ENCODE measurements around the gene CENPU. TPM values are rescaled to one million over a fixed set of nuclear protein-coding genes. Genes with fewer than 3 reads are reported as not detected.

The CENPU gene
- polyA plus RNA-seq, 1 experiment, result 3.0 TPM

GRCh38 chr4:184713887-184714286 is 20.0 kb downstream of the CENPU start:
- ChIA-PET POLR2A (no interaction called here), CTCF (interaction anchor here (0.6 to 1.1 kb wide), 2 partner anchors 9 to 32 kb away, joined by 3 to 5 read pairs; no protein-coding TSS in a partner anchor)
- no peak for TF ChIP-seq CTCF (IDR thresholded peaks at IDR 0.05; ENCODE audit: insufficient read depth, low read depth, low read length)
- H3K27me3 ChIP-seq (ENCODE audit: control insufficient read depth, insufficient read depth, low read length), result no peaks in the 10 kb centered on the region
- H3K4me3 ChIP-seq (ENCODE audit: low read depth, low read length), result no peak overlapping the region
- no peak for DNase-seq (ENCODE audit: low read depth)
- no peaks in the 10 kb centered on the region for H3K36me3 ChIP-seq (ENCODE audit: control insufficient read depth, insufficient read depth, low read length)

- no peaks in the 10 kb centered on the region for H3K27me3 ChIP-seq (ENCODE audit: control insufficient read depth, insufficient read depth, low read length)
- CTCF ChIA-PET, result no interaction called here
- H3K36me3 ChIP-seq (ENCODE audit: control insufficient read depth, insufficient read depth, low read length), result no peaks in the 10 kb centered on the region
- no peak for TF ChIP-seq CTCF (IDR thresholded peaks at IDR 0.05; ENCODE audit: insufficient read depth, low read depth, low read length)
- no peak overlapping the region for H3K4me3 ChIP-seq (ENCODE audit: low read depth, low read length)
- POLR2A ChIA-PET, result interaction anchor here (0.7 kb wide), 1 partner anchor 22 kb away, joined by 16 read pairs; no protein-coding TSS in a partner anchor
- DNase-seq (ENCODE audit: low read depth), result no peak
Observed at GRCh38 chr4:184712322-184712721, 21.6 kb downstream of the CENPU start.

GRCh38 chr4:184706453-184706852 is 27.4 kb downstream of the CENPU start:
- POLR2A ChIA-PET, result no interaction called here
- no peak overlapping the region for H3K4me3 ChIP-seq (ENCODE audit: low read depth, low read length)
- TF ChIP-seq CTCF (IDR thresholded peaks at IDR 0.05; ENCODE audit: insufficient read depth, low read depth, low read length), result no peak
- DNase-seq (ENCODE audit: low read depth), result no peak
- no peaks in the 10 kb centered on the region for H3K27me3 ChIP-seq (ENCODE audit: control insufficient read depth, insufficient read depth, low read length)
- CTCF ChIA-PET, result no interaction called here
- no peaks in the 10 kb centered on the region for H3K36me3 ChIP-seq (ENCODE audit: control insufficient read depth, insufficient read depth, low read length)

- H3K36me3 ChIP-seq (ENCODE audit: control insufficient read depth, insufficient read depth, low read length), result no peaks in the 10 kb centered on the region
- no peak for DNase-seq (ENCODE audit: low read depth)
- H3K4me3 ChIP-seq (ENCODE audit: low read depth, low read length), result no peak overlapping the region
- no peak for TF ChIP-seq CTCF (IDR thresholded peaks at IDR 0.05; ENCODE audit: insufficient read depth, low read depth, low read length)
- ChIA-PET POLR2A (no interaction called here), CTCF (no interaction called here)
- no peaks in the 10 kb centered on the region for H3K27me3 ChIP-seq (ENCODE audit: control insufficient read depth, insufficient read depth, low read length)
Observed at GRCh38 chr4:184705692-184706091, 28.2 kb downstream of the CENPU start.

- CTCF ChIA-PET, result interaction anchor here (1.2 kb wide), 1 partner anchor 14 kb away, joined by 4 read pairs; no protein-coding TSS in a partner anchor
- H3K4me3 ChIP-seq (ENCODE audit: low read depth, low read length), result no peak overlapping the region
- H3K27me3 ChIP-seq (ENCODE audit: control insufficient read depth, insufficient read depth, low read length), result no peaks in the 10 kb centered on the region
- H3K36me3 ChIP-seq (ENCODE audit: control insufficient read depth, insufficient read depth, low read length), result no peaks in the 10 kb centered on the region
- DNase-seq (ENCODE audit: low read depth), result no peak
- TF ChIP-seq CTCF (IDR thresholded peaks at IDR 0.05; ENCODE audit: insufficient read depth, low read depth, low read length), result no peak
- POLR2A ChIA-PET, result interaction anchor here (0.6 kb wide), 1 partner anchor 1634 kb away, joined by 3 read pairs; no protein-coding TSS in a partner anchor
Observed at GRCh38 chr4:184702114-184702513, 31.8 kb downstream of the CENPU start.

Data from BJ (cell line).